Spleen (tissue), 11 donors: Measurements from ENCODE around the gene CCDC181. TPM values are rescaled to one million over a fixed set of nuclear protein-coding genes. Genes with fewer than 3 reads are reported as not detected.

Experiments used
- DNase-seq: peaks from one replicate; pipeline ENCODE4 v3.0.0-alpha.2; 2020
- H3K27ac ChIP-seq, 8 donors: fragments of 200-600 bp; sonication (generic) in 7 of 8; 1 replicate in 4 of 8; 2 replicates in 4 of 8; pipeline versions ENCODE4 v1.5.0 to v1.8.0; 2016 to 2021; ENCODE audit warnings: inconsistent platforms in 4 of 8, mild to moderate bottlenecking in 4 of 8, moderate library complexity in 1 of 8
- H3K27me3 ChIP-seq, 7 donors: fragments of 200-600 bp; sonication (generic) in 6 of 7; replicated peaks in 1 of 7; 1 replicate in 4 of 7; 2 replicates in 3 of 7; pipeline versions ENCODE4 v1.5.0 to v1.8.0; 2016 to 2021; ENCODE audit warnings: inconsistent platforms in 3 of 7, mild to moderate bottlenecking in 1 of 7
- H3K36me3 ChIP-seq, 6 donors: fragments of 200-600 bp; sonication (generic) in 5 of 6; 1 replicate in 4 of 6; 2 replicates in 2 of 6; pipeline versions ENCODE4 v1.5.0 to v1.8.0; 2016 to 2021; ENCODE audit warnings: inconsistent platforms in 2 of 6
- H3K4me1 ChIP-seq, 6 donors: fragments of 200-600 bp; sonication (generic) in 5 of 6; 1 replicate in 3 of 6; 2 replicates in 3 of 6; pipeline versions ENCODE4 v1.5.0 to v1.8.0; 2016 to 2021; ENCODE audit warnings: inconsistent platforms in 3 of 6
- H3K4me3 ChIP-seq, 8 donors: fragments of 200-600 bp; sonication (generic) in 7 of 8; 1 replicate in 4 of 8; 2 replicates in 4 of 8; pipeline versions ENCODE4 v1.5.0 to v1.8.0; 2016 to 2021; ENCODE audit warnings: inconsistent platforms in 4 of 8, mild to moderate bottlenecking in 4 of 8, moderate library complexity in 2 of 8
- H3K9me3 ChIP-seq, 8 donors: fragments of 200-600 bp; sonication (generic) in 7 of 8; 1 replicate in 4 of 8; 2 replicates in 4 of 8; pipeline versions ENCODE4 v1.5.0 to v1.8.0; 2016 to 2021; ENCODE audit warnings: inconsistent platforms in 4 of 8
- CTCF ChIP-seq, 11 experiments: fragments of 200-600 bp in 7 of 11; fragments of 450-650 bp in 4 of 11; sonication (generic) in 4 of 11; IDR thresholded peaks in 8 of 11; conservative IDR thresholded peaks in 3 of 11; 1 replicate in 7 of 11; 2 replicates in 4 of 11; pipeline versions ENCODE4 v1.4.0 to v1.8.0; 2016 to 2021; ENCODE audit warnings: antibody characterized with exemption in 11 of 11, inconsistent platforms in 4 of 11, mild to moderate bottlenecking in 1 of 11
- POLR2A ChIP-seq, 3 donors: fragments of 450-650 bp; IDR thresholded peaks; one replicate each; pipeline ENCODE4 v1.5.1; 2017; ENCODE audit warnings: antibody characterized with exemption in 3 of 3, mild to moderate bottlenecking in 1 of 3
- POLR2AphosphoS5 ChIP-seq, 3 donors: sonication (generic); formaldehyde crosslinking; IDR thresholded peaks; one replicate each; pipeline ENCODE4 v1.5.1; 2017; ENCODE audit warnings: antibody characterized with exemption in 3 of 3
- WGBS, 5 donors: extraction: QIAGEN DNeasy Blood & Tissue Kit in 3 of 5; methylation state at CpG; one replicate each; pipeline versions ENCODE4 v1.1.5 to v1.1.7; 2013 to 2018; 5-methylcytosine and 5-hydroxymethylcytosine counted together
- intact Hi-C: fragments of 100-400 bp; cut with DNase I; formaldehyde crosslinking; loops from one replicate; pipeline ENCODE4 v1.15.0; 2023; ENCODE audit warnings: low total_unique reads
- polyA plus RNA-seq, 3 donors: library from polyadenylated mRNA; stranded (reverse); fragments of 200-250 nt; gene quantifications; one replicate each; pipeline ENCODE4 v1.2.1, GENCODE V29; 2013
- total RNA-seq, 7 donors: library from RNA; depleted of rRNA in 3 of 7; stranded (reverse); fragments of >200 nt in 3 of 7; fragmentation: NEBNext Ultra II Directional in 4 of 7; extraction: Animal tissue kit (Norgen Biotek cat#: 25700) in 4 of 7; gene quantifications; one replicate each; pipeline versions ENCODE4 v1.1.0 to v1.2.1, GENCODE V29; 2016 to 2021
- donor health status: healthy with polysubstance abuse.
- donor health status: DM: no; HTN: no; CAD: no; lungs with moderate emphysema.
- donor health status: DM: no; HTN: no; CAD: no.
- donor health status: Bipolar disorder and iron deficiency.
- donor health status: healthy.
- donor health status: DM: no; HTN: no; CAD: no.
- donor health status: DM: yes; HTN: yes; CAD: no.

Gene CCDC181
- total and polyA plus RNA-seq, 10 donors = 0.03 TPM; not detected in 9

- 0% methylated on average over 37 of the region's 37 CpGs for WGBS, 5 donors
- peaks cover 0 to 33% (median 15%) of the 10 kb centered on the region in 6 donors for H3K36me3 ChIP-seq
- peak within 1 kb of the TSS; percentile 17 to 92 (median 84) for H3K27ac ChIP-seq
- DNase-seq = peak; percentile 99
- TF ChIP-seq POLR2AphosphoS5 (IDR thresholded peaks at IDR 0.05) (peak; percentile 68 to 82 (median 78)), CTCF (IDR thresholded peaks at IDR 0.05 in 8 of 11, conservative IDR thresholded peaks at IDR 0.05 in 3 of 11) (peak in 1 of 11 experiments; percentile 35), POLR2A (IDR thresholded peaks at IDR 0.05) (no peak)
- H3K27me3 ChIP-seq = no peaks in the 10 kb centered on the region
- peaks cover 0 to 4% (median 0%) of the 10 kb centered on the region in 8 donors for H3K9me3 ChIP-seq
- H3K4me3 ChIP-seq = peak within 1 kb of the TSS; percentile 50 to 90 (median 76)
- peaks cover 12 to 69% (median 41%) of the 10 kb centered on the region in 6 donors for H3K4me1 ChIP-seq
- intact Hi-C loops = loop anchor here (10.0 kb wide), 1 partner anchor 933 kb away; no protein-coding TSS in a partner anchor
These were observed 59.4 kb downstream of the CCDC181 start, which contains the start of the genes BLZF1 and NME7 for GRCh38 chr1:169367686-169368405. BLZF1 (plus strand) TSS chr1:169368195; CDS start chr1:169369523, 1,328 bp downstream. NME7 (minus strand) TSS chr1:169367797; CDS start chr1:169367710, 87 bp downstream.

- Histone ChIP-seq H3K27ac (peak overlapping the region; percentile 17 to 92 (median 84)), H3K4me3 (peak overlapping the region; percentile 50 to 90 (median 76)), H3K9me3 (peaks cover 0 to 4% (median 0%) of the 10 kb centered on the region in 8 donors), H3K4me1 (peaks cover 12 to 65% (median 38%) of the 10 kb centered on the region in 6 donors), H3K36me3 (peaks cover 0 to 26% (median 13%) of the 10 kb centered on the region in 6 donors), H3K27me3 (no peaks in the 10 kb centered on the region)
- 9 to 14% (median 13%) methylated on average over 15 of the region's 15 CpGs for WGBS, 5 donors
- TF ChIP-seq POLR2AphosphoS5 (IDR thresholded peaks at IDR 0.05) (no peak), POLR2A (IDR thresholded peaks at IDR 0.05) (no peak), CTCF (IDR thresholded peaks at IDR 0.05 in 8 of 11, conservative IDR thresholded peaks at IDR 0.05 in 3 of 11) (no peak)
- intact Hi-C loops = loop anchor here (10.0 kb wide), 1 partner anchor 932 kb away; no protein-coding TSS in a partner anchor
- no peak for DNase-seq
These were observed 60.1 kb downstream of the CCDC181 start for GRCh38 chr1:169367096-169367685.

- TF ChIP-seq POLR2A (IDR thresholded peaks at IDR 0.05) (no peak), CTCF (IDR thresholded peaks at IDR 0.05 in 8 of 11, conservative IDR thresholded peaks at IDR 0.05 in 3 of 11) (no peak), POLR2AphosphoS5 (IDR thresholded peaks at IDR 0.05) (no peak)
- Histone ChIP-seq H3K4me3 (no peak overlapping the region), H3K27me3 (no peaks in the 10 kb centered on the region), H3K27ac (no peak overlapping the region), H3K36me3 (peaks cover 0 to 5% (median 3%) of the 10 kb centered on the region in 6 donors), H3K9me3 (peaks cover 0 to 4% (median 0%) of the 10 kb centered on the region in 8 donors), H3K4me1 (peaks cover 10 to 42% (median 24%) of the 10 kb centered on the region in 6 donors)
- intact Hi-C loops = loop anchor here (10.0 kb wide), 1 partner anchor 930 kb away; no protein-coding TSS in a partner anchor
- no peak for DNase-seq
- WGBS, 5 donors = 92 to 96% (median 95%) methylated on average over 2 of the region's 2 CpGs
These were observed 62.3 kb downstream of the CCDC181 start for GRCh38 chr1:169364948-169365347.
